Bronchial epithelial cell (primary cell): ENCODE measurements around the gene AIRE. TPM values are rescaled to one million over a fixed set of nuclear protein-coding genes. Genes with fewer than 3 reads are reported as not detected.

ENCODE experiments used
- DNase-seq: peaks from one replicate; pipeline ENCODE4 v3.0.0-alpha.2; 2010; ENCODE audit warnings: low read depth
- FAIRE-seq: peaks from 2 replicates; lab custom pipeline; 2011; peaks lifted over from hg19 to GRCh38; lab: Jason Lieb, UNC
- H3K27me3 ChIP-seq: 2 replicates; pipeline ENCODE4 v1.5.1; 2011; ENCODE audit warnings: low read length; ENCODE audit not compliant: control insufficient read depth, insufficient read depth
- H3K36me3 ChIP-seq: 2 replicates; pipeline ENCODE4 v1.5.1; 2011; ENCODE audit warnings: low read length; ENCODE audit not compliant: control insufficient read depth, insufficient read depth
- H3K4me3 ChIP-seq: 2 replicates; pipeline ENCODE4 v1.5.1; 2011; ENCODE audit warnings: mild to moderate bottlenecking, low read depth, low read length, control low read depth
- CTCF ChIP-seq: IDR thresholded peaks from 2 replicates; pipeline ENCODE4 v1.5.1; 2011; ENCODE audit warnings: mild to moderate bottlenecking, moderate library complexity, low read length, control low read depth, inconsistent platforms; ENCODE audit not compliant: insufficient read depth, severe bottlenecking
- total RNA-seq: library from RNA; depleted of rRNA; stranded (reverse); fragments of >200 nt; gene quantifications from 2 replicates; pipeline ENCODE4 v1.2.1, GENCODE V29; 2014

AIRE gene
- total RNA-seq, 1 donor from 2014 or later = not detected

- TF ChIP-seq CTCF = no peak
- no peak for DNase-seq
- Histone ChIP-seq H3K27me3 (no peaks in the 10 kb centered on the region), H3K4me3 (no peak overlapping the region), H3K36me3 (no peaks in the 10 kb centered on the region)
- no peak for FAIRE-seq
Measured at GRCh38 chr21:44267655-44268142, 18.0 kb upstream of the AIRE start.

GRCh38 chr21:44269090-44269489 is 16.6 kb upstream of the AIRE start:
- Histone ChIP-seq H3K36me3 (no peaks in the 10 kb centered on the region), H3K27me3 (no peaks in the 10 kb centered on the region), H3K4me3 (no peak overlapping the region)
- no peak for DNase-seq
- FAIRE-seq = no peak
- no peak for TF ChIP-seq CTCF

DNA sequence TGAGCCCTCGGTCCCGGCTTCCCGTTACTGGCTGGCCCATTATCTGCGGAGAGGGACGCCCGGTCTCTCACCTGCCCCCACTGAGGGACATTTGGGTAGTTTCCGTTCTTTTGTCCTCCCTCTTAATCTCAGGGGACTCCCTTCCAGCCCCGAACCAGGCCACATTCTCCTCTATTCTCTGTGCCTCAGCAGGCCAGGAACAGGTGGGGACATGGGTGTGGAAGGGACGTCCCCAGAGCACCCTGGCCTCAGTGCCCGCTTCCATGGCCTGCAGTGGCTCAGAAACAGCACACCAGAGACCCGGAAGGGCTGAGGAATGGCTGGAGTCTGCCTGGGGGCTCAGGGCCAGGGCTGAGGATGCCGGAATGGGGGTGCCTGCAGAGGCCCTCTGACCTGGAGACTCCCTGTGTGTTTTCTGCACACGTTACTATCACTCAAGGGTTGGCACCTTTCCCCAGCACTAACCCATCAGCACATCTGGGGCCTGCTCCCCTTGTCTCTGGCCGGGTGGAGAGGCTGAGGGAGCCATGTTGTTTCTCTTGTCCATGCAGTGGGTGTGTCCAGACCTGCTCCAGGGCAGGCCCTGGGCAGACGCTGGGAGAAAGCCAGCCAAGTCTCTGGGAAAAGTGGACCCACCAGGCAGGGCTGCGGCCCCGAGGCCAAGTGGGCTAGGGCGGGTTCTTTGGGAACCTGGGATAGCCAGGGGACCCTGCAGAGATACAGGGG is 14.0 kb upstream of the AIRE start:
- no peak for DNase-seq
- FAIRE-seq = no peak
- no peak overlapping the region for H3K4me3 ChIP-seq
- no peaks in the 10 kb centered on the region for H3K27me3 ChIP-seq
- TF ChIP-seq CTCF = no peak
- H3K36me3 ChIP-seq = no peaks in the 10 kb centered on the region

DNA sequence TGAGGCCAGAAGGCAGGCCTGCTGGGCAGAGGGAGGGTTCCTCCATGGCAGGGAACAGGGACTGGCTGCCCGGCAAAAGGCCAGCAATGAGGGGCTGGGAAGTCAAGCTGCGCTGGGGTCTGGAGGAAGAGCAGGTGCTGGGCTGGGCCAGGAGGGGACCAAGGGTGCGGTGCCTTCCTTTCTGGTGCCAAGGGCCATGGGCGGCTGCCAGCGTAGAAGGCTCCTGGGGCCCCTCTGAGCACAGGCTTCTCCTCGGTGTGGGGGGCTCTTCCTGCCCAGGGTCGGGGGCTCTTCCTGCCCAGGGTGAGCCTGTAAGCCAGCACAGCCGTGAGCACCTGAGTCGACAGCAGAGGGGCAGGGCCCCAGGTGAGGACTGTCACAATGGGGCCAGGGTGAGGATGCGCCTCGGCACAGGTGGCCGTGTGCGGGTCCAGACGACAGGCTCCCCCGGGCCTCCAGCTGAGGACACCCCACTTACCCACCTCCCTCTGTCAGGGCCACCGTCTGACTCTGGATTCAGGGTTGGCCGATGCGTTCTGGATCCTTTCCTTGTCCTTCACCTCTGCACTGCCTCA is 13.3 kb upstream of the AIRE start:
- H3K36me3 ChIP-seq = no peaks in the 10 kb centered on the region
- no peak overlapping the region for H3K4me3 ChIP-seq
- no peak for FAIRE-seq

DNA sequence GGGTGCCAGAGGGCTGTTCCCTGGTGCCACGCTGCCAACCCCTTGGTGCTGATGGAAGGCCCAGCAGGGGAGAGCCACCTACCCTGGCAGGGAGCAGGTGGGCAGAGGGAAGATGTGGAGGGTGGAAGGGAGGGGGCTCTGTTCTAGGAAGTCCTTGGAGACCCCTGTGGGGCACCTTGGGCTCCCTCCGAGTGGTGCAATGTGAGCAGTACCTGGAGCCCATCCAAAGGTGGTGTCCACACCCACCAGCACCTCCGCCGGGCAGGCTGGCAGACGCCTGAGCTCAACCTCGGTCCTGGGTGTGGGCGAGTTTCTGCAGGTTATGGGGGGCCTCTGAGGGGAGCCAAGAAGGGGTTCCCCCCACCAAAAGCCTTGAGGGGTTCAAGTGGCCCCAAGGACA is 12.6 kb upstream of the AIRE start:
- FAIRE-seq = no peak

More for the DNA sequence above, 13.3 kb upstream of the AIRE start:
- DNase-seq = no peak
- no peak for TF ChIP-seq CTCF
- H3K27me3 ChIP-seq = no peaks in the 10 kb centered on the region

More for the DNA sequence above, 12.6 kb upstream of the AIRE start:
- Histone ChIP-seq H3K36me3 (no peaks in the 10 kb centered on the region), H3K4me3 (no peak overlapping the region), H3K27me3 (no peaks in the 10 kb centered on the region)
- no peak for DNase-seq
- no peak for TF ChIP-seq CTCF
